ENCODE results near the gene PAX7. TPM values are rescaled to one million over a fixed set of nuclear protein-coding genes. Genes with fewer than 3 reads are reported as not detected.

PAX7 gene
- total RNA-seq, 2 donors from 2014 or later: not detected

GRCh38 chr1:18657506-18658201, 27.0 kb downstream of the PAX7 start:
- Histone ChIP-seq H3K4me1 (peaks cover 7% of the 10 kb centered on the region), H3K9me3 (no peaks in the 10 kb centered on the region), H3K4me3 (no peak overlapping the region), H3K27me3 (peaks cover 0 to 16% of the 10 kb centered on the region in 2 donors), H3K27ac (no peak overlapping the region), H3K36me3 (replicated peaks in 1 of 2; ENCODE audit: insufficient read depth in 1 of 2, low read depth in 2 of 2) (no peaks in the 10 kb centered on the region)
- WGBS, 2 donors: 59 to 66% methylated on average over 17 of the region's 17 CpGs
- ATAC-seq: no peak
- no peak for TF ChIP-seq POLR2A (IDR thresholded peaks at IDR 0.05)
- no peak for TF ChIP-seq CTCF (IDR thresholded peaks at IDR 0.05)
- intact Hi-C loops (cut with DNase I): no loop called here
- DNase-seq: no peak

GRCh38 chr1:18658831-18659230, 28.2 kb downstream of the PAX7 start:
- WGBS, 2 donors: 60 to 80% methylated on average over 1 of the region's 1 CpG
- no peaks in the 10 kb centered on the region for H3K9me3 ChIP-seq
- no peak overlapping the region for H3K4me3 ChIP-seq
- no peak for DNase-seq
- peaks cover 0 to 7% of the 10 kb centered on the region in 2 donors for H3K27me3 ChIP-seq
- H3K36me3 ChIP-seq (replicated peaks in 1 of 2; ENCODE audit: insufficient read depth in 1 of 2, low read depth in 2 of 2): no peaks in the 10 kb centered on the region
- no peak for ATAC-seq
- no peak for TF ChIP-seq CTCF (IDR thresholded peaks at IDR 0.05)
- no peak overlapping the region for H3K27ac ChIP-seq
- peaks cover 7% of the 10 kb centered on the region for H3K4me1 ChIP-seq
- intact Hi-C loops (cut with DNase I): no loop called here

GRCh38 chr1:18661404-18662285, 31.0 kb downstream of the PAX7 start:
- WGBS, 2 donors: 31 to 41% methylated on average over 14 to 17 of the region's 17 CpGs
- Histone ChIP-seq H3K9me3 (no peaks in the 10 kb centered on the region), H3K27me3 (no peaks in the 10 kb centered on the region), H3K4me1 (peaks cover 7% of the 10 kb centered on the region), H3K27ac (no peak overlapping the region), H3K4me3 (no peak overlapping the region), H3K36me3 (replicated peaks in 1 of 2; ENCODE audit: insufficient read depth in 1 of 2, low read depth in 2 of 2) (no peaks in the 10 kb centered on the region)
- DNase-seq: no peak
- intact Hi-C loops (cut with DNase I): no loop called here
- no peak for TF ChIP-seq CTCF (IDR thresholded peaks at IDR 0.05)
- TF ChIP-seq POLR2A (IDR thresholded peaks at IDR 0.05): no peak
- no peak for ATAC-seq

GRCh38 chr1:18662286-18662639, 31.6 kb downstream of the PAX7 start:
- DNase-seq (no peak), ATAC-seq (no peak)
- H3K4me3 ChIP-seq: no peak overlapping the region
- intact Hi-C loops (cut with DNase I): no loop called here
- no peak for TF ChIP-seq CTCF (IDR thresholded peaks at IDR 0.05)
- no peak for TF ChIP-seq POLR2A (IDR thresholded peaks at IDR 0.05)
- 57 to 59% methylated on average over 5 of the region's 5 CpGs for WGBS, 2 donors
- no peaks in the 10 kb centered on the region for H3K36me3 ChIP-seq (replicated peaks in 1 of 2; ENCODE audit: insufficient read depth in 1 of 2, low read depth in 2 of 2)
- peaks cover 10% of the 10 kb centered on the region for H3K4me1 ChIP-seq
- H3K27me3 ChIP-seq: no peaks in the 10 kb centered on the region
- H3K9me3 ChIP-seq: no peaks in the 10 kb centered on the region
- H3K27ac ChIP-seq: no peak overlapping the region

Data from body of pancreas (tissue), 4 donors.